GM12872 (cell line): ENCODE measurements around the gene DEDD2.

Source experiments
- TF ChIP-seq, protein P1 (sequence below): IDR thresholded peaks from 3 replicates; pipeline ENCODE4 v1.5.1; 2011; ENCODE audit warnings: low read depth, mild to moderate bottlenecking, low read length, moderate library complexity; ENCODE audit not compliant: insufficient read depth

Gene DEDD2

DNA sequence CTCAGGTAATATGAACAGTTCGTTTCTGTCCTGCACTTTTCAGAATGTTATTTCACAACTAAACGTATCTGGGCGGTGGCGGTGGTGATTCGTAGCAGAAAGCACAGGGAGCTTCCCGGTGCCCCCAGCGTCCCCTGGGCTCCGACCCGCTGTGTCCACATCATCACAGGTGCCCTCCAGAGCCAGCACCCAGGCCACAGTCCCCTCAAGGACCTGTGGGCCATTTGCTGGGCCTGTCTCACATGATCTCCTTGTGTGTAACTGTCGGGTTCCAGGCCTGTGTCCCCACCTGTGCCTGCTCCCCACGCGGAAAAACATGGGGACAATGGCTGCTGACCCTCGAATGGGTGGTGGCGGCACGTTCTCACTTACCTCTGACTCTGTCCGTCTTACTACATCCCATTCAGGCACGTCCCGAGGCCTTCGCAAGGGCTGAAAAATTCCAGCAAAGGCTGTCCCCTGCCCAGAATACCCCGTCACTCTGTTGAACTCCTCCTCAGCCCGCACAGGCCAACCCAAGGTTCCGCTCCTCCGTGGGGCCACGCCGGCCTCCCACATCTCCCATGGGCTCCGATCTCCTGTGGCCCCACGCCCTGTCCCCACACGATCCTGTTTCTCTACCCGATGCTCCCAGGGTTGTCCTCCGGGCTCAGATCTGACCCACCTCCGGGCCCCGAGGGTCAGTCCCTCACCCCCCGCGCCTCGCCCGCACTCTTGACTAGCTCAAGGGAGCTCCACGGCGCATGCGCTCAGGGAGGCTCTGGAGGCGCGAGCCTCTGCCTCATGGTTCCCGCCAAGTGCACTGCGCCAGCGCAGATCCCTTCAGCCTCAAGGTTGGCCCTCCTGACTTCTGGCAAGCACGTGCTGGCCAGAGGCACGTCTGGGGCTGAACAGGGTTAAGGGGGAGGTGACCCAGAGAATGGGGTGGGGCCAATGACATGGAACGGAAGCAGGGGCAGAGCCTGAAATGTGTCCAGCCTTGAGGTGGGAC, 21.2 kb downstream of the DEDD2 start:
- TF ChIP-seq, protein P1, sequence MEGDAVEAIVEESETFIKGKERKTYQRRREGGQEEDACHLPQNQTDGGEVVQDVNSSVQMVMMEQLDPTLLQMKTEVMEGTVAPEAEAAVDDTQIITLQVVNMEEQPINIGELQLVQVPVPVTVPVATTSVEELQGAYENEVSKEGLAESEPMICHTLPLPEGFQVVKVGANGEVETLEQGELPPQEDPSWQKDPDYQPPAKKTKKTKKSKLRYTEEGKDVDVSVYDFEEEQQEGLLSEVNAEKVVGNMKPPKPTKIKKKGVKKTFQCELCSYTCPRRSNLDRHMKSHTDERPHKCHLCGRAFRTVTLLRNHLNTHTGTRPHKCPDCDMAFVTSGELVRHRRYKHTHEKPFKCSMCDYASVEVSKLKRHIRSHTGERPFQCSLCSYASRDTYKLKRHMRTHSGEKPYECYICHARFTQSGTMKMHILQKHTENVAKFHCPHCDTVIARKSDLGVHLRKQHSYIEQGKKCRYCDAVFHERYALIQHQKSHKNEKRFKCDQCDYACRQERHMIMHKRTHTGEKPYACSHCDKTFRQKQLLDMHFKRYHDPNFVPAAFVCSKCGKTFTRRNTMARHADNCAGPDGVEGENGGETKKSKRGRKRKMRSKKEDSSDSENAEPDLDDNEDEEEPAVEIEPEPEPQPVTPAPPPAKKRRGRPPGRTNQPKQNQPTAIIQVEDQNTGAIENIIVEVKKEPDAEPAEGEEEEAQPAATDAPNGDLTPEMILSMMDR, result no peak

DNA sequence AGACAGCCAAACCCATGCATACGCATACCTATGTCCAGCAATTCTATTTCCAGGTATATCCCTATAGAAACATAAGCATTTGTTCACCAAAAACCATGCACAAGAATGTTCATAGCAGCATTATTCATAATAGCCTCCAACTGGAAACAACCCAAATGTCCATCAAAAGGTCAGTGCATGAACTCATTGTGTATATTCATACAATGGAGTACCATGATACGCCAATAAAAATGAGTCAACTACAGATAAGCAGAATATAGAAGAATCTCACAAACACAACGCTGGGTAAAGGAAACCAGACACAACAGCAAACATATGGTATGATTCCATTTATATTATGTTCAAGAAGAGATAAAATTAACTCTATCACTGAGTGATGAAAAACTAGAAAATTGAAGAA, 23.8 kb downstream of the DEDD2 start:
- TF ChIP-seq, protein P1, result no peak

DNA sequence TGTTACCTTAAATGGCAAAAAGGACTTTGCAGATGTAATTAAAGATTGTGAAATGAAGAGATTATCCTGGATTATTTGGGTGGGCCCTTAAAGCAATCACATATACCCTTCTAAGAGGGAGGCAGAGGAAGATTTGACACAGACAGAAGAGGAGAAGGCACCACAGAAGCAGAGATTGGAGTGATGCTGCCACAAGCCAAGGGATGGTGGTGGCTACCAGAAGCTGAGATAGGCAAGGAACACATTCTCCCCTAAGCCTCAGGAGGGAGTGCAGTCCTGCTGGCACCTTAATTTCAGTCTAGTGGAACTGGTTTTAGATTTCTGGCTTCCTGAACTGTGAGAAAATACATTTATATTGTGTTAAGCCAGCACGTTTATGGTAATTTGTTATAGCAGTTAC, 24.2 kb downstream of the DEDD2 start:
- TF ChIP-seq, protein P1, result no peak

GRCh38 chr19:42191855-42192254, 25.6 kb downstream of the DEDD2 start:
- TF ChIP-seq, protein P1, result no peak

- TF ChIP-seq, protein P1, result no peak
Observed at GRCh38 chr19:42191330-42191729, 26.1 kb downstream of the DEDD2 start.

- TF ChIP-seq, protein P1, result no peak
Observed at GRCh38 chr19:42189133-42189532, 28.3 kb downstream of the DEDD2 start.

DNA sequence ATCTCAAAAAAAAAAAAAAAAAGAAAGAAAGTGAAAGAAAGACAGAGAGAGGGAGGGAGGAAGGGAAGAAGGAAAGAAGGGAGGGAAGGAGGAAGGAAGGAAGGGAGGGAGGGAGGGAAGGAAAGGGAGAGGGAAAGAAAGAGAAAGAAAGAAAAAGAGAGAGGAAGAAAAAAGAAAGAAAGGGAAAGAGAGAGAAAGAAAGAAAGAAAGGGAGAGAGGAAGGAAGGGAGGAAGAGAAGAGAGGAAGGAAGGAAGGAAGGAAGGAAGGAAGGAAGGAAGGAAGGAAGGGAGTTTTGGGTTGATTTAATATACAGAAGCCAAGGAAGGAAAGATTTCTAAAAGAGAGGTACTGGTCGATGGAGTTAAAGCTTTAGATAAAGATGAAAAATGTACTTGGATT, 28.8 kb downstream of the DEDD2 start:
- TF ChIP-seq, protein P1, result no peak
